AG10803 (cell line): ENCODE data around the gene POU2F2.

ENCODE experiments used
- DNase-seq: peaks from one replicate; pipeline ENCODE4 v3.0.0; 2010; ENCODE audit warnings: low read depth
- H3K4me3 ChIP-seq: 2 replicates; pipeline ENCODE4 v1.5.1; 2011; ENCODE audit warnings: mild to moderate bottlenecking, low read length, control low read depth
- CTCF ChIP-seq: conservative IDR thresholded peaks from 2 replicates; pipeline ENCODE4 v1.5.1; 2011; ENCODE audit warnings: mild to moderate bottlenecking, low read length, control low read depth, inconsistent platforms

Gene POU2F2

GRCh38 chr19:42132030-42132628, at the start of gene POU2F2:
Gene POU2F2 (minus strand): TSS chr19:42132446. CDS start chr19:42132411, 35 bp downstream.
- TF ChIP-seq CTCF, result no peak
- H3K4me3 ChIP-seq, result peak within 1 kb of the TSS; percentile 67
- no peak for DNase-seq

GRCh38 chr19:42178791-42179674, 46.8 kb upstream of the POU2F2 start:
- no peak for DNase-seq
- TF ChIP-seq CTCF, result peak; percentile 37
- H3K4me3 ChIP-seq, result no peak overlapping the region

GRCh38 chr19:42177686-42178019, 45.4 kb upstream of the POU2F2 start:
- no peak for DNase-seq
- TF ChIP-seq CTCF, result no peak
- no peak overlapping the region for H3K4me3 ChIP-seq

- peak overlapping the region; percentile 60 for H3K4me3 ChIP-seq
- DNase-seq, result peak; percentile 73
- peak; percentile 35 for TF ChIP-seq CTCF
These were observed 44.9 kb upstream of the POU2F2 start for GRCh38 chr19:42176990-42177685.

GRCh38 chr19:42176649-42176989, 44.4 kb upstream of the POU2F2 start:
- H3K4me3 ChIP-seq, result peak overlapping the region; percentile 60
- no peak for DNase-seq
- TF ChIP-seq CTCF, result no peak

- no peak for TF ChIP-seq CTCF
- DNase-seq, result peak; percentile 27
- H3K4me3 ChIP-seq, result peak overlapping the region; percentile 60
These were observed 43.9 kb upstream of the POU2F2 start for GRCh38 chr19:42175952-42176648.
